Stimulated activated CD4-positive, alpha-beta T cell treated with anti-CD3 and anti-CD28 coated beads, Interleukin-4, amount 100 ng/mL, for 24 hours (primary cell): ENCODE measurements around the gene TLE1.

Source experiments
- DNase-seq: peaks from one replicate; pipeline ENCODE4 v3.0.0-alpha.2; 2020

The TLE1 gene

GRCh38 chr9:81565609-81566008 lies 123.7 kb downstream of the TLE1 start:
- no peak for DNase-seq

- DNase-seq, result no peak
Observed at GRCh38 chr9:81565144-81565543, 124.2 kb downstream of the TLE1 start.

GRCh38 chr9:81564632-81565031 lies 124.7 kb downstream of the TLE1 start:
- DNase-seq, result no peak

GRCh38 chr9:81563739-81564138 lies 125.6 kb downstream of the TLE1 start:
- DNase-seq, result no peak

- DNase-seq, result no peak
Observed at GRCh38 chr9:81563020-81563407, 126.3 kb downstream of the TLE1 start.

- no peak for DNase-seq
Observed at GRCh38 chr9:81562231-81563019, 126.9 kb downstream of the TLE1 start.

- DNase-seq, result no peak
Observed at GRCh38 chr9:81560851-81561732, 128.3 kb downstream of the TLE1 start.

GRCh38 chr9:81559709-81560108 lies 129.6 kb downstream of the TLE1 start:
- DNase-seq, result no peak

GRCh38 chr9:81559197-81559596 lies 130.2 kb downstream of the TLE1 start:
- no peak for DNase-seq

- DNase-seq, result no peak
Observed at GRCh38 chr9:81558091-81558830, 131.1 kb downstream of the TLE1 start.

GRCh38 chr9:81557452-81558090 lies 131.8 kb downstream of the TLE1 start:
- no peak for DNase-seq

- DNase-seq, result no peak
Observed at GRCh38 chr9:81556923-81557322, 132.4 kb downstream of the TLE1 start.

GRCh38 chr9:81552581-81552991 lies 136.8 kb downstream of the TLE1 start:
- DNase-seq, result no peak

GRCh38 chr9:81550207-81550583 lies 139.2 kb downstream of the TLE1 start:
- DNase-seq, result no peak

GRCh38 chr9:81549500-81550206 lies 139.7 kb downstream of the TLE1 start:
- no peak for DNase-seq

- DNase-seq, result no peak
Observed at GRCh38 chr9:81548911-81549310, 140.4 kb downstream of the TLE1 start.

- no peak for DNase-seq
Observed at GRCh38 chr9:81546489-81546888, 142.9 kb downstream of the TLE1 start.

- no peak for DNase-seq
Observed at GRCh38 chr9:81543695-81544094, 145.7 kb downstream of the TLE1 start.

GRCh38 chr9:81542118-81542889 lies 147.0 kb downstream of the TLE1 start:
- DNase-seq, result no peak

GRCh38 chr9:81540142-81540710 lies 149.1 kb downstream of the TLE1 start:
- DNase-seq, result no peak

- DNase-seq, result no peak
Observed at GRCh38 chr9:81539317-81539716, 150.0 kb downstream of the TLE1 start.
